Activated CD8-positive, alpha-beta memory T cell treated with anti-CD3 and anti-CD28 coated beads, Interleukin-2, amount 50 U/mL, for 1 hour (primary cell): Measurements from ENCODE around the gene SHISAL1.

Experiments used
- DNase-seq: peaks from one replicate; pipeline ENCODE4 v3.0.0-alpha.2; 2020; ENCODE audit errors: extremely low read depth

Gene SHISAL1

DNA sequence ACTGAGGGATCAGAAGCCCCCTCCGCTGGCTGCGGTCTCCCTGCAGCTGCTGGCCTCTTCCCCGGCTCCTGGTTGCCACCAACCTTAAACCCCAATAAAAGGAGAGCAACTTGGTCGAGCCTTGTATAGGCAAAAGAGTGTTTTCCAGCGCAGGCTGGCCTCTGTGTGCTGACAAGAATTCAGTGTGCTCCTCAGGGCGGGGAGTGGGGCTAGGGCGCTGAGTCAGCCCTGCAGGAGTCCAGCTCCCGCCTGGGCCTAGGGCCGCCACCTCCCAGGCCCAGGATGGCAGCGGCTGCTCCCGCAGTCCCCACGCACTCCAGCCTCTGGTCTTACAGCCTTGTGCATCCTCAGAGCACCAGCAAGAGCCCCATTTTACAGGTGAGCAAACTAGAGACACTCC lies at the start of gene SHISAL1:
Gene SHISAL1, minus strand, starts transcription at position 186 of the 400 bp plus-strand sequence. CDS start 12,006 bp downstream, outside the sequence.
- no peak for DNase-seq

GRCh38 chr22:44361391-44362126 lies 48.8 kb upstream of the SHISAL1 start:
- DNase-seq, result no peak

DNA sequence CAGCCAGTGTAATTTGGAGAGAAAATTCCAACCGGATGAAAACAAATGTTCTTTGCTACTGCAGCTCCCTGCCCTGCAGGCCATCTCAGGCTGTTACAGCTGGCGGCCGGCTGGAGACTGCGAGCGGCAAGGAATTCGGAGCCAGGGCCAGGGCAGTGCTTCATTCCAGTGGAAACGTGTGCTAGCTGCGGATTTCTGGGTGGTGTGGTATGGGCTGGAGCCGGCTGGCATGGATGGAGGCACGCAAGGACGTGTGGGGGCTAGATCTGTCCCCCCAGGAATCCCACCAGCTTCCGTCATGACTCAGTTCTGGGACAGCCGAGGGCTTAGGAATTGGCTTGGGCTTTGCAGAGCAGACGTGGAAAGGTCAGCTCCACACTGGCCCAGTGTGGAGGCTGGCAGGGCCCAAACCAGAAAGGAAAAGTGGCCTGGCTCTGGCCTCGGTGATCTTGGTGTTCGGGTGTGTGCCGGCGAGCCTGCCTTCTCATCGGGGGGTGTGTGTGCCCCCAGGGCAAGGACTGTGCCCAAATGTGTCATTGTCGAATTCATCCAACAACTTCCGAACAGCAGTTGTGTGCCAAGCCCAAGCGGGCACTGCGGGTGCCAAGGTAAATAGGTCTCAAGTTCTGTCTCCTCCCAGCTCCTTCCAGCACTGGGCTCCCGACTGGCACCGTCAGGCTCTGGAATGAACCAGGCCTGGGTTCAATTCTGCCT lies 48.1 kb upstream of the SHISAL1 start:
- no peak for DNase-seq

GRCh38 chr22:44360306-44360667 lies 47.5 kb upstream of the SHISAL1 start:
- no peak for DNase-seq

DNA sequence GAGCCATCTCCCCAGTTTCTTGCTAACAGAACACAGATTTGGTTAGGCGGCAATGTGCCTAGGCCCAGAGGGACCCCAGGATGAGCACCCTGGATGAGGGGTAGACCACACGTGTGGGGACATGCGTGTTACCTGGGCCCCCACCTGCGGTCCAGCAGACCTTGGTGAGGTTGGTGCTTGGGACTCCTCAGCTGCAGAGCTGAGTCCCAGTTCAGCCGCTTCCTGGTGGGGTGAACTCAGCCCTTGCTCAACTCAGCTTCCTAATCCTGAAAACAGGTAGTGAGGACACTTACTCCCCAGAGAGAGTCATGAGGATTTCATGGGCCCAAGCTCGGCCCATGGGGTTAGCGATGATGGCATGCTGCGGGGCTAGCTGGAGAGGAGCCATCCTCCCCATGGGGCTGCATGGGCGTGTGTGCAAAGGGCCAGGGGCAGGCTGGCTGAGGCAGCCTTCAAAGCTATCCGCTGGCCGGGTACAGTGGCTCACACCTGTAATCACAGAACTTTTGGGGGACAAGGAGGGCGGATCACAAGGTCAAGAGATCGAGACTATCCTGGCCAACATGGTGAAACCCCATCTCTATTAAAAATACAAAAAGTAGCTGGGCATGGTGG lies 46.9 kb upstream of the SHISAL1 start:
- no peak for DNase-seq

GRCh38 chr22:44358709-44359440 lies 46.1 kb upstream of the SHISAL1 start:
- DNase-seq, result no peak

- DNase-seq, result no peak
These were observed 45.3 kb upstream of the SHISAL1 start for GRCh38 chr22:44357966-44358465.

GRCh38 chr22:44357296-44357965 lies 44.7 kb upstream of the SHISAL1 start:
- DNase-seq, result no peak

- DNase-seq, result no peak
These were observed 42.9 kb upstream of the SHISAL1 start for GRCh38 chr22:44355716-44356070.

DNA sequence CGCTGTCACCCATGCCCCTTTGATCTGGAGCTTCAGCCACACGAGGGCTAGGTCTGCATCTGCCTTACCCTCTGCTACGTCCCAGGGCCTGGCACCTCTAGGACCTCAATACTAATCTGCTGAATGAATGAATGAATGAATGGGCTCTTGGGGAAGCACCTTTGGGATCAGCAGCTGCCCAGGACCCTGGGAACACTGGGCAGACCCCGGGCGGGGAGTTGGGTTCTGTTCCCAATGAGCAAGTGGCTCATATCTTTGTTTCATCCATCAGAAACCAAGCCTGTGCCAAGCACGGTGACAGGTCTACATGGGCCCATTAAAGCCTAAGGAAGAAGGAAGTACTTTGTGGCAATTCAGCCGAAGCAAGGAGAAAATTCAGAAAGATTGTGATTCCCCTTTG lies 41.5 kb upstream of the SHISAL1 start:
- no peak for DNase-seq

DNA sequence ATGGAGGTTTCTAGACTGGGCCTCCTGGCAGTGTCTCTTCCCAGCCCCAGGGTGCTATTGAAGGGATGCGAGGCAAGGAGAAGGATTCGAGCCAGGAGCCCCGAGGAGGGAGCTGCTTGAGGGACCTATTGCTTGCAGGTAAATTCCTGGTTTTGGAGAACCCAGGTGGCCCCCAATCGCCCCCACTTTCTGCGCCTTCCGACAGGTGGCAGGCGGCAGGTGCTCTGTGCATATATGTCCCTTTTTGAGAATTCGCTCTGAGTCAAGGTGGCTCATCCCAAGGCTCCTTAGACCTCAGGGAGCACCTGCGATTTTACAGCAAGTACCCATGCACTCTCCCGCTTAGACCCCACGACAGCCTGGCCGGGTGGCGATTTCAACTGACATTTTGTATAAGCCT lies 40.3 kb upstream of the SHISAL1 start:
- DNase-seq, result no peak

- no peak for DNase-seq
These were observed 39.8 kb upstream of the SHISAL1 start for GRCh38 chr22:44352378-44353035.

- no peak for DNase-seq
These were observed 39.1 kb upstream of the SHISAL1 start for GRCh38 chr22:44351685-44352377.

DNA sequence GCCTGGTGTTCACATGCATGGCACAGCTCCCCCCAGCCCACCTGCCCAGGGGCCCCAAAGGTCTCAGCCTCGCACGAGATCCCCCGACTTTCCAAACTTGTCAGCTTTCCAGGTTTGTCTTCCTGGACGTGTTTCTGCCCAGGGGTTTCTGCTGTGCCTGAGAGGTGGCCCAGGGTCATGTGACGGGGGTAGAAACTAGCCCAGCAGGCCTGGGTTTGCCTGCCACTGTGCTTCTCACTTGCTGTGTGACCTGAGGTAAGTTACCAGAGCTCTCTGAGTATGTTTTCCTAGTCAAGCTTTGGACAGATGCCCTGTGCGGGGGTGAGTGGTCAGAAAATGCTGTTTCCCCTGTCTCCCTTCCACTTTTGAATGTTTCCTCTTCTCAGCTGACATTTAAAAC lies 38.3 kb upstream of the SHISAL1 start:
- DNase-seq, result no peak

DNA sequence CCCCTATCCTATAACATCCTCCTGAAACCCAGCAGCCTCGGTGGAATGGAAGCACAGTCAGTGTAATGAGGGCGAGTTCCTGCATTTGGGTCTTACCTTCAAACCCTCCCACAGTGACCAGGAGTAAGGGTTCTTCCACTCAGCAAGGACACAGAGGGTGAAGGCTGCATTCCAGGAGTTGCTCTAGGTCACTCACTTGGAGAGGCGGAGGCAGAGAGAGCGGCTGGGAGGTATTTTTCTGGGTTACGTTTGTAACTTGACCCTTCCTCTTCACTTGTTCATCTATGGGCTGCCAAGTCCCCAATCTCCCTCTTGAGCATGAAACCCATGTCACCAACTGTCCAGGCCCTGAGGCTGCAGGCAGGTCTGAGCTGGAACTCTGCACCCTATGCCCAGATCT lies 36.8 kb upstream of the SHISAL1 start:
- no peak for DNase-seq

- DNase-seq, result no peak
These were observed 36.3 kb upstream of the SHISAL1 start for GRCh38 chr22:44348971-44349560.

DNA sequence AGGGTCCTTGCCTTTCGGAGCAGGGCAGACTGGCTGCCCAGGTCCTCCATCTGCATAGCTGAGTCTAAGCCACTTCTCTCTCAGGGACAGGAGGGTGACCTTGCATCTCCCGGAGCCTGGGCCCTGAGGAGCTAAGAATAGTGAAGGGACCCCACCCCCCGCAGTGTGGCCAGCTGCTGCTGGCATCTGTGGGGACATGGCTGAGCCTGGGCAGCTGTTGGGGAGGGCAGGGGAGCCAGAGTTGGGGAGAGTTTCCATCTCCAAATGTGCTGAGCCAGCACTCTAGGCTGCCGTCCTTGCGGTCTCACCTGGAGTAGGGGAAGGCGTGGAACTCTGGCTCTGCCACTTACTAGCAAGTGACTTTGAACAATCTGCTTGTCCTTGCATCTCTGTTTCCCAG lies 34.8 kb upstream of the SHISAL1 start:
- no peak for DNase-seq

- DNase-seq, result no peak
These were observed 34.3 kb upstream of the SHISAL1 start for GRCh38 chr22:44347080-44347479.

GRCh38 chr22:44345872-44346271 lies 33.1 kb upstream of the SHISAL1 start:
- DNase-seq, result no peak

GRCh38 chr22:44344407-44344806 lies 31.7 kb upstream of the SHISAL1 start:
- no peak for DNase-seq
